ENCODE results near the gene NME7. TPM values are rescaled to one million over a fixed set of nuclear protein-coding genes. Genes with fewer than 3 reads are reported as not detected.

NME7 gene
- total RNA-seq, 6 experiments from 2014 or later: 2.0 to 6.5 (median 5.3) TPM

DNA sequence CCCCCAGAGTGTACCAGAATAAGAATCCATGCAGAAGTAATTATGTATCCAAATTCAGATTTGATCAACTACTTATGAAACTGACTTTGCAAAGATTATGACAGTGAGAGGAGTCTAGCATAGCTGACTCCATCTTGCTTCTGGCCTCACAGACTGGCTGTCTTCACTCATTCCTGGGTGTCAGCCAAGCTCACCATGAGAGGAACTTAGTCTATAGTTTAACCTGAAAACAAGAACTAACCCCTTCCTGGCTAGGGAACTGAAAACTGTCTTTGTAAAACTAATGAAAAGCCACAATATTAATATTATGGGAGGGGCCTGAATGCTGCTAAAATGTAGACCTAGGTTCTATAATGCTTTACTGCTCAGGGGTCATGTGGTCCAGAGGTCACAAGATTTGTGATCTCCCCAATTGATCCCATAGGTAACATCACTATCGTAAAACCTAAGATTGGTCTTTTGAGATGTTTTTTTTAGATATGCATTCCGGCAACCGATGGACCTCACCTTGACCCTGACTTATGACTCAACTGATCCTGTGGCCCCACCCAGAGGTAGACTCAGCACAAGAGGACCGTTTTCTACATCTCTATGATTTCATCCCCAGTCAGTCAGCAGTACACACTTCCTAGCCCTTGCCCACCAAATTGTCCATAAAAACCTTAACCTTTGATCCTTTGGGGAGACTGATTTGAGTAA lies 206.0 kb downstream of the NME7 start:
- TF ChIP-seq, protein P1, sequence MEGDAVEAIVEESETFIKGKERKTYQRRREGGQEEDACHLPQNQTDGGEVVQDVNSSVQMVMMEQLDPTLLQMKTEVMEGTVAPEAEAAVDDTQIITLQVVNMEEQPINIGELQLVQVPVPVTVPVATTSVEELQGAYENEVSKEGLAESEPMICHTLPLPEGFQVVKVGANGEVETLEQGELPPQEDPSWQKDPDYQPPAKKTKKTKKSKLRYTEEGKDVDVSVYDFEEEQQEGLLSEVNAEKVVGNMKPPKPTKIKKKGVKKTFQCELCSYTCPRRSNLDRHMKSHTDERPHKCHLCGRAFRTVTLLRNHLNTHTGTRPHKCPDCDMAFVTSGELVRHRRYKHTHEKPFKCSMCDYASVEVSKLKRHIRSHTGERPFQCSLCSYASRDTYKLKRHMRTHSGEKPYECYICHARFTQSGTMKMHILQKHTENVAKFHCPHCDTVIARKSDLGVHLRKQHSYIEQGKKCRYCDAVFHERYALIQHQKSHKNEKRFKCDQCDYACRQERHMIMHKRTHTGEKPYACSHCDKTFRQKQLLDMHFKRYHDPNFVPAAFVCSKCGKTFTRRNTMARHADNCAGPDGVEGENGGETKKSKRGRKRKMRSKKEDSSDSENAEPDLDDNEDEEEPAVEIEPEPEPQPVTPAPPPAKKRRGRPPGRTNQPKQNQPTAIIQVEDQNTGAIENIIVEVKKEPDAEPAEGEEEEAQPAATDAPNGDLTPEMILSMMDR (IDR thresholded peaks at IDR 0.05): no peak
- TF ChIP-seq POLR2A (IDR thresholded peaks at IDR 0.05): no peak
- DNase-seq (no peak), ATAC-seq (peak; percentile 24 to 75 (median 42))
- Histone ChIP-seq H3K9me3 (no peaks in the 10 kb centered on the region), H3K27ac (peak overlapping the region in 2 of 3 donors; percentile 24 to 52), H3K4me1 (peaks cover 0 to 15% (median 3%) of the 10 kb centered on the region in 4 donors), H3K27me3 (no peaks in the 10 kb centered on the region), H3K4me3 (no peak overlapping the region), H3K36me3 (no peaks in the 10 kb centered on the region)
- intact Hi-C loops (cut with DNase I): no loop called here
- 79% methylated on average over 4 of the region's 4 CpGs for WGBS (ENCODE audit: insufficient coverage, low coverage, low lambda C conversion rate, missing lambda C conversion rate)

DNA sequence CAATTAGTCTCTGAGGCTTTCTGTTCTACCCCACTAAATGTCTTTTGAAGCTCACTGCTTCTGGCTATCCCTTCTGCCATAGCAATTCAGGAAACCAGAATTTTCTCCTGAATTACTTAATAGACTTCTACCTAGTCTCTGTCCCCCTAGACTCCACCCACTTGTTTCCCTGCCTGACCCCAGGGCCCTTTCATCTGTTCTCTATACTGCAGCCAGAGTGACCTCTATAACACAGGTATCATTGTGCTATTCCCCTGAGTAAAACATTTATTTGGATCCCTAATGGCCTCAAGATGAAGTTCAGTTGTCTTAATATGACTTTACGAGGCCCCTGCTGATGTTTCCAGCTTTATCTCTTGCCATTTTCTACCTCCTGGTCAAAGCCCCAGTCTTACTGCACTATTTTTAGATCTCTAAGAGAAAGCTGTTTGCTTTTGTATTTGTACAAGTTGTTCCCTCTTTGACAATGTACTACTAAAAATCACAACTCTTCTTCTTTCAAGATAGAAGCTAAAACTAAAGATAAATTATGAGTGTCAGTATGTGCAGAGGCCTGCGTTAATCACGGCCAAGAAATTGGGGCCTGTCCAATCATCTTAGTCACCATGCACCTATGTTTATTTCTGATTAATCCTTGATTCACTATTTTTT lies 206.6 kb downstream of the NME7 start:
- no peaks in the 10 kb centered on the region for H3K9me3 ChIP-seq
- ATAC-seq: peak; percentile 50 to 87 (median 76)
- 56% methylated on average over 3 of the region's 3 CpGs for WGBS (ENCODE audit: insufficient coverage, low coverage, low lambda C conversion rate, missing lambda C conversion rate)
- TF ChIP-seq, protein P1 (IDR thresholded peaks at IDR 0.05): no peak
- no peak for TF ChIP-seq POLR2A (IDR thresholded peaks at IDR 0.05)
- H3K36me3 ChIP-seq: no peaks in the 10 kb centered on the region
- H3K27ac ChIP-seq: peak overlapping the region in 2 of 3 donors; percentile 24 to 52
- peaks cover 0 to 22% (median 3%) of the 10 kb centered on the region in 4 donors for H3K4me1 ChIP-seq
- no peaks in the 10 kb centered on the region for H3K27me3 ChIP-seq
- no peak overlapping the region for H3K4me3 ChIP-seq
- intact Hi-C loops (cut with DNase I): no loop called here
- no peak for DNase-seq

DNA sequence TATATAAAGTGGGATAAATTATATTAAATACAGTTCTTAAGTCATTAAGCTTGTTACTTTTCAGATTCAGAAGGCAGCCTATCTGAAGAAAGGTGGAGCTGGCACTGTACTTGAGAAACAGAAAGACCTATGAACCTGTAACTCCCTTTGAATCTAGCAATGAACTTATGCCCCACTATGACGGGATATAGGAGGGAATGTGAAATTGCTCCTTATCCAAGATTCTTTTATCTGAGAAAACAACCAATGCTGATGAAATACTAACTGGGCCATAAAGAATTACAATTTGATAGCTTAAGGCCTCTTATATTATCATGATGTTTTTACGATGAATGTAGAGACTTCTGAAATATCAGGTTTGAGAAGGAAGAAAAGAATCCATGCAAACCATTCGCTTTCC lies 211.0 kb downstream of the NME7 start:
- DNase-seq (no peak), ATAC-seq (peak in 2 of 4 donors; percentile 58 to 66)
- Histone ChIP-seq H3K4me3 (no peak overlapping the region), H3K9me3 (no peaks in the 10 kb centered on the region), H3K27ac (no peak overlapping the region), H3K4me1 (peaks cover 0 to 21% (median 3%) of the 10 kb centered on the region in 4 donors), H3K36me3 (no peaks in the 10 kb centered on the region), H3K27me3 (no peaks in the 10 kb centered on the region)
- WGBS (ENCODE audit: insufficient coverage, low coverage, low lambda C conversion rate, missing lambda C conversion rate): 74% methylated on average over 3 of the region's 3 CpGs
- no peak for TF ChIP-seq POLR2A (IDR thresholded peaks at IDR 0.05)
- TF ChIP-seq, protein P1 (IDR thresholded peaks at IDR 0.05): no peak
- intact Hi-C loops (cut with DNase I): no loop called here

DNA sequence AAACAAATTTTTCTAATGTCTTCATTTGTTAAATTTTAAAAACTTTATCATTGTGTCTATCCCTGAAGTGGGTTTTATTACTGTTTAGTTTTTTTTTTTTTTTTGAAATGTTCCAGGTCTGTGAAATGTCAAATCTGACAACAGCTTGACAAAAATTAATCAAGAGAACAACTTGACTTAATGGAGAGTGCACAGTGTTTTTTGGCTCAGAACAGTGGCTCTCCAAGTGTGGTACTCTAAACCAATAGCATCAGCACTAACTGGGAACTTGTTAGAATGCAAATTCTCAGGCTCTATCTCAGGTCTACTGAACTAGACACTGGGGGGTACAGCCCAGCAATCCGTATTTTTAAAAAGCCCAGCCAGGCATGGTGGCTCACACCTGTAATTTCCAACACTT lies 211.9 kb downstream of the NME7 start:
- no peak for DNase-seq
- peaks cover 0 to 12% (median 0%) of the 10 kb centered on the region in 4 donors for H3K4me1 ChIP-seq
- WGBS (ENCODE audit: insufficient coverage, low coverage, low lambda C conversion rate, missing lambda C conversion rate): 100% methylated on average over 1 of the region's 1 CpG

More for the DNA sequence above, 211.9 kb downstream of the NME7 start:
- Histone ChIP-seq H3K27me3 (no peaks in the 10 kb centered on the region), H3K9me3 (no peaks in the 10 kb centered on the region), H3K27ac (no peak overlapping the region), H3K4me3 (no peak overlapping the region), H3K36me3 (no peaks in the 10 kb centered on the region)
- TF ChIP-seq, protein P1 (IDR thresholded peaks at IDR 0.05): no peak
- no peak for TF ChIP-seq POLR2A (IDR thresholded peaks at IDR 0.05)
- ATAC-seq: no peak
- intact Hi-C loops (cut with DNase I): no loop called here
